Suprapubic skin (tissue), 4 donors: ENCODE data around the gene DPM1.

Source experiments
- CTCF ChIP-seq, 2 donors: fragments of 200-600 bp in 1 of 2; fragments of 450-650 bp in 1 of 2; sonication (generic) in 1 of 2; IDR thresholded peaks; one replicate each; pipeline ENCODE4 v1.5.1; 2016 to 2019; ENCODE audit warnings: antibody characterized with exemption in 2 of 2, mild to moderate bottlenecking in 1 of 2, moderate library complexity in 1 of 2
- EP300 ChIP-seq: sonication (generic); formaldehyde crosslinking; IDR thresholded peaks from one replicate; pipeline ENCODE4 v1.6.1; 2017; ENCODE audit warnings: antibody characterized with exemption
- POLR2A ChIP-seq, 2 donors: fragments of 450-650 bp; IDR thresholded peaks; one replicate each; pipeline ENCODE4 v1.6.1; 2017; ENCODE audit warnings: antibody characterized with exemption in 2 of 2, mild to moderate bottlenecking in 2 of 2, moderate library complexity in 2 of 2
- POLR2AphosphoS5 ChIP-seq, 3 donors: sonication (generic); formaldehyde crosslinking; IDR thresholded peaks; one replicate each; pipeline ENCODE4 v1.6.1; 2017; ENCODE audit warnings: antibody characterized with exemption in 3 of 3

- TF ChIP-seq POLR2A (IDR thresholded peaks at IDR 0.05): no peak
- TF ChIP-seq CTCF (IDR thresholded peaks at IDR 0.05): no peak
- TF ChIP-seq POLR2AphosphoS5 (IDR thresholded peaks at IDR 0.05): no peak
- TF ChIP-seq EP300: no peak
These were observed 44.5 kb downstream of the DPM1 start for GRCh38 chr20:50913690-50914375.
